B cell (primary cell): ENCODE results near the gene CALN1. TPM values are rescaled to one million over a fixed set of nuclear protein-coding genes. Genes with fewer than 3 reads are reported as not detected.

Experiments used
- ATAC-seq: fragments of 200-7000 bp; cut with Tn5 transposase; one replicate; pipeline ENCODE4 v1.10.0; 2021; ENCODE audit warnings: low read depth, mild to moderate bottlenecking, moderate number of reproducible peaks, moderate library complexity
- CTCF ChIA-PET: fragments of 350-600 bp; sonication (Branson Sonifier 250); formaldehyde crosslinking; loops from one replicate; lab custom pipeline; 2021; ENCODE audit warnings: antibody characterized with exemption, inconsistent platforms; lab: Charles Lee
- POLR2A ChIA-PET: fragments of 350-600 bp; sonication (Branson Sonifier 250); formaldehyde crosslinking; loops from one replicate; lab custom pipeline; 2021; ENCODE audit warnings: antibody characterized with exemption; lab: Charles Lee
- DNase-seq: peaks from one replicate; pipeline ENCODE4 v3.0.0; 2013
- H2AFZ ChIP-seq: 2 replicates; pipeline ENCODE4 v1.6.1; 2012; ENCODE audit warnings: mild to moderate bottlenecking, low read depth, low read length; ENCODE audit not compliant: insufficient read depth, poor library complexity, severe bottlenecking
- H3K27ac ChIP-seq, 2 donors: 1 replicate in 1 of 2; 2 replicates in 1 of 2; pipeline ENCODE4 v1.5.1; 2012 to 2013; ENCODE audit warnings: low read length in 2 of 2, mild to moderate bottlenecking in 2 of 2, moderate library complexity in 1 of 2
- H3K27me3 ChIP-seq, 4 experiments: fragments of 200-600 bp in 1 of 4; sonication (generic) in 1 of 4; replicated peaks in 1 of 4; 1 replicate in 2 of 4; 2 replicates in 2 of 4; pipeline versions ENCODE4 v1.6.1 to v1.7.0; 2013 to 2016; ENCODE audit warnings: low read length in 3 of 4, mild to moderate bottlenecking in 2 of 4, mixed read lengths in 1 of 4, moderate library complexity in 1 of 4; ENCODE audit not compliant: insufficient read depth in 4 of 4, control insufficient read depth in 3 of 4; ENCODE audit errors: control extremely low read depth in 1 of 4
- H3K36me3 ChIP-seq, 2 experiments: replicated peaks in 1 of 2; 1 replicate in 1 of 2; 2 replicates in 1 of 2; pipeline versions ENCODE4 v1.6.1 to v1.7.1; 2013; ENCODE audit warnings: low read length in 1 of 2; ENCODE audit not compliant: insufficient read depth in 2 of 2, control insufficient read depth in 1 of 2; ENCODE audit errors: control extremely low read depth in 1 of 2, extremely low read depth in 1 of 2
- H3K4me1 ChIP-seq, 2 donors: fragments of 200-600 bp in 1 of 2; sonication (generic) in 1 of 2; 1 replicate in 1 of 2; 2 replicates in 1 of 2; pipeline versions ENCODE4 v1.5.1 to v1.6.1; 2013 to 2017; ENCODE audit warnings: low read length in 2 of 2; ENCODE audit not compliant: control insufficient read depth in 2 of 2, insufficient read depth in 2 of 2
- H3K4me2 ChIP-seq: replicated peaks from 2 replicates; pipeline ENCODE3; 2012; ENCODE audit warnings: mild to moderate bottlenecking, low read depth, low read length; ENCODE audit not compliant: poor library complexity, severe bottlenecking
- H3K4me3 ChIP-seq, 5 experiments: fragments of 200-600 bp in 1 of 5; sonication (generic) in 1 of 5; 1 replicate in 3 of 5; 2 replicates in 2 of 5; pipeline versions ENCODE4 v1.5.1 to v1.7.0; 2011 to 2016; ENCODE audit warnings: low read length in 4 of 5, mild to moderate bottlenecking in 4 of 5, low read depth in 2 of 5, control low read depth in 1 of 5, moderate library complexity in 1 of 5; ENCODE audit not compliant: insufficient read depth in 1 of 5; ENCODE audit errors: control extremely low read depth in 1 of 5, extremely low read depth in 1 of 5
- H3K79me2 ChIP-seq: fragments of 200-600 bp; sonication (generic); one replicate; pipeline ENCODE4 v1.6.0; 2016; ENCODE audit warnings: low read length; ENCODE audit not compliant: control insufficient read depth, insufficient read depth
- H3K9ac ChIP-seq: fragments of 200-600 bp; sonication (generic); 2 replicates; pipeline ENCODE4 v1.6.1; 2017; ENCODE audit warnings: mild to moderate bottlenecking, low read length, moderate library complexity
- H3K9me3 ChIP-seq, 3 donors: one replicate each; pipeline versions ENCODE4 v1.6.1 to v1.7.1; 2013; ENCODE audit warnings: low read length in 2 of 3; ENCODE audit not compliant: control insufficient read depth in 2 of 3, insufficient read depth in 1 of 3; ENCODE audit errors: control extremely low read depth in 1 of 3
- H4K20me1 ChIP-seq: 2 replicates; pipeline ENCODE4 v1.6.0; 2012; ENCODE audit warnings: mild to moderate bottlenecking, low read length; ENCODE audit not compliant: insufficient read depth, control insufficient read depth, poor library complexity, severe bottlenecking
- H3K27ac Mint-ChIP-seq: one replicate; pipeline ENCODE4 v1.8.0; 2021; ENCODE audit warnings: mixed read lengths
- H3K27me3 Mint-ChIP-seq: one replicate; pipeline ENCODE4 v1.8.0; 2021; ENCODE audit warnings: mixed read lengths
- H3K4me1 Mint-ChIP-seq: one replicate; pipeline ENCODE4 v1.8.0; 2021; ENCODE audit warnings: mixed read lengths
- H3K4me3 Mint-ChIP-seq: one replicate; pipeline ENCODE4 v1.8.0; 2021; ENCODE audit warnings: mixed read lengths
- H3K9me3 Mint-ChIP-seq: one replicate; pipeline ENCODE4 v1.8.0; 2022; ENCODE audit warnings: mixed read lengths; ENCODE audit not compliant: insufficient read depth
- EZH2 ChIP-seq: IDR thresholded peaks from 2 replicates; pipeline ENCODE4 v1.6.1; 2012; ENCODE audit warnings: borderline replicate concordance, low read depth, mild to moderate bottlenecking, moderate library complexity, low read length; ENCODE audit not compliant: insufficient read depth, poor library complexity, severe bottlenecking
- WGBS: methylation state at CpG from one replicate; pipeline ENCODE4 v1.1.5; 2013; ENCODE audit warnings: missing lambda C conversion rate; ENCODE audit not compliant: insufficient coverage; 5-methylcytosine and 5-hydroxymethylcytosine counted together
- intact Hi-C: fragments of 100-400 bp; cut with micrococcal nuclease; formaldehyde crosslinking; loops from one replicate; pipeline ENCODE4 v1.10.0; 2022
- polyA plus RNA-seq: library from polyadenylated mRNA; depleted of rRNA; stranded (reverse); fragments of >200 nt; gene quantifications from 2 replicates; pipeline ENCODE4 v1.2.3, GENCODE V29; 2012
- total RNA-seq, 2 donors: library from RNA; stranded (reverse); fragments of 120-200 nt in 1 of 2; gene quantifications; 1 replicate in 1 of 2; 2 replicates in 1 of 2; pipeline versions ENCODE4 v1.2.3 to v1.2.4, GENCODE V29; 2013 to 2022
- TF ChIP-seq, protein P1 (sequence below): fragments of 200-600 bp; IDR thresholded peaks from one replicate; pipeline ENCODE4 v1.8.0; 2022; ENCODE audit warnings: antibody characterized with exemption, mild to moderate bottlenecking

CALN1 gene
- total and polyA plus RNA-seq, 2 donors (not counting 1 experiment from before 2014, with no cell fraction given), result not detected

DNA sequence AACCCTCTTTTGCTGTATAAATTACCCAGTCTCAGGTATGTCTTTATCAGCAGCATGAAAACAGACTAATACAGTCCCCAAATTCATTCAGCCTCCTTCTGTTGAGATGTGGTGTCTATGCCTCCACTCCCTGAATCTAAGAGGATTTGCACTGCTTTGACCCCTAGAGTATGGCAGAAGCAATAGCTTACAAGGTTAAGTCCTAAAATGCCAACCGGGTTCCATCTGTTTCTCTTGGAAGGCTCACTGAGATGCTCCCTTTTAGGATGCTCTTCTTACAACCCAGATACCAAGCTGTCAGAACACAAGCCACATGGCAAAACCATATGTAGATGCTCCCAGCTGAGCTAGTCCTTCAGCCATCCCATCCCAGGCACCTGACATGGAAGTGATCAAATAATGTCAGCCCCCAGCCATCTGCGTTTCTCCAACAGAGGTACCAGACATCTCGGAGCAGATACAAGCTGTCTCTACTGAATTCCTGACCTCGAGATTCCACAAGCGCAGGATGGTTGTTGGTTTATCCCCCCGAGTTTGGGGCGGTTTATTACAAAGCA, 20.2 kb downstream of the CALN1 start:
- POLR2A ChIA-PET, result no interaction called here
- Histone ChIP-seq H2AFZ (no peak overlapping the region), H3K4me2 (no peak overlapping the region), H3K79me2 (no peaks in the 10 kb centered on the region), H3K4me1 (no peaks in the 10 kb centered on the region), H3K27ac (no peak overlapping the region), H3K9ac (no peak overlapping the region), H4K20me1 (no peaks in the 10 kb centered on the region), H3K9me3 (peaks cover 0 to 6% (median 0%) of the 10 kb centered on the region in 3 donors), H3K36me3 (no peaks in the 10 kb centered on the region), H3K4me3 (no peak overlapping the region), H3K27me3 (no peaks in the 10 kb centered on the region)
- no peak for ATAC-seq
- CTCF ChIA-PET, result no interaction called here
- no peaks in the 10 kb centered on the region for H3K27me3 Mint-ChIP-seq
- peaks cover 2% of the 10 kb centered on the region for H3K9me3 Mint-ChIP-seq
- no peak for DNase-seq
- H3K4me1 Mint-ChIP-seq, result no peaks in the 10 kb centered on the region
- no peak overlapping the region for H3K4me3 Mint-ChIP-seq
- 98% methylated on average over 6 of the region's 7 CpGs for WGBS
- no peak overlapping the region for H3K27ac Mint-ChIP-seq
- no peak for TF ChIP-seq EZH2
- TF ChIP-seq, protein P1, sequence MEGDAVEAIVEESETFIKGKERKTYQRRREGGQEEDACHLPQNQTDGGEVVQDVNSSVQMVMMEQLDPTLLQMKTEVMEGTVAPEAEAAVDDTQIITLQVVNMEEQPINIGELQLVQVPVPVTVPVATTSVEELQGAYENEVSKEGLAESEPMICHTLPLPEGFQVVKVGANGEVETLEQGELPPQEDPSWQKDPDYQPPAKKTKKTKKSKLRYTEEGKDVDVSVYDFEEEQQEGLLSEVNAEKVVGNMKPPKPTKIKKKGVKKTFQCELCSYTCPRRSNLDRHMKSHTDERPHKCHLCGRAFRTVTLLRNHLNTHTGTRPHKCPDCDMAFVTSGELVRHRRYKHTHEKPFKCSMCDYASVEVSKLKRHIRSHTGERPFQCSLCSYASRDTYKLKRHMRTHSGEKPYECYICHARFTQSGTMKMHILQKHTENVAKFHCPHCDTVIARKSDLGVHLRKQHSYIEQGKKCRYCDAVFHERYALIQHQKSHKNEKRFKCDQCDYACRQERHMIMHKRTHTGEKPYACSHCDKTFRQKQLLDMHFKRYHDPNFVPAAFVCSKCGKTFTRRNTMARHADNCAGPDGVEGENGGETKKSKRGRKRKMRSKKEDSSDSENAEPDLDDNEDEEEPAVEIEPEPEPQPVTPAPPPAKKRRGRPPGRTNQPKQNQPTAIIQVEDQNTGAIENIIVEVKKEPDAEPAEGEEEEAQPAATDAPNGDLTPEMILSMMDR, result no peak
- intact Hi-C loops, result no loop called here

DNA sequence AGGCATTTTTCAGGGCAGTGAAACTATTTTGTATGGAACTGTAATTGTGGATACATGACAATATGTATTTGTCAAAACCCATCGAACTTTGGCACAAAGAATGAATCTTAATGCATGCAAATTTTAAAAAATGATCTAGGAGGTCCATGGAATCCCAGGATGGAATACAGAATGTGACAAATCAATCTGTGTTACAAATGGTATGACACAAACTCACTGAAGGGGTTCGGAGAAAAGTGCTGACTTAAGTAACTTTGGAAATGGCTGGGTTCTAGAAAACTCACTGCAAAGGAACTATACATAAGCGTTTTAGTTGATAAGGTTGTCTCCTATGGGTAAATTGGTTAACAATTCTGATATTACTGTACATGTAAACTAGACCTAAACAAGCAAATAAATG, 26.0 kb downstream of the CALN1 start:
- H3K27ac ChIP-seq, result no peak overlapping the region
- ATAC-seq, result no peak
- H3K27me3 ChIP-seq, result no peaks in the 10 kb centered on the region
- Mint-ChIP-seq H3K27ac (no peak overlapping the region), H3K27me3 (no peaks in the 10 kb centered on the region), H3K4me3 (no peak overlapping the region), H3K4me1 (no peaks in the 10 kb centered on the region), H3K9me3 (peaks cover 5% of the 10 kb centered on the region)
- peaks cover 0 to 9% (median 0%) of the 10 kb centered on the region in 3 donors for H3K9me3 ChIP-seq
- no peak overlapping the region for H3K4me2 ChIP-seq
- intact Hi-C loops, result no loop called here
- no peaks in the 10 kb centered on the region for H3K36me3 ChIP-seq
- H3K79me2 ChIP-seq, result no peaks in the 10 kb centered on the region
- no peak for TF ChIP-seq EZH2
- TF ChIP-seq, protein P1, result no peak
- no peak for DNase-seq
- H3K4me3 ChIP-seq, result no peak overlapping the region
- H4K20me1 ChIP-seq, result no peaks in the 10 kb centered on the region
- no peaks in the 10 kb centered on the region for H3K4me1 ChIP-seq
- 100% methylated on average over 1 of the region's 3 CpGs for WGBS
- ChIA-PET CTCF (no interaction called here), POLR2A (no interaction called here)
- no peak overlapping the region for H3K9ac ChIP-seq
- H2AFZ ChIP-seq, result no peak overlapping the region
